Measurements from ENCODE around the gene LYPLAL1.
"Not testable (repeated sequence)": the region's sequence is repeated elsewhere in the genome, so short reads cannot be mapped to it uniquely, and the experiment has no call there.

Gene LYPLAL1

DNA sequence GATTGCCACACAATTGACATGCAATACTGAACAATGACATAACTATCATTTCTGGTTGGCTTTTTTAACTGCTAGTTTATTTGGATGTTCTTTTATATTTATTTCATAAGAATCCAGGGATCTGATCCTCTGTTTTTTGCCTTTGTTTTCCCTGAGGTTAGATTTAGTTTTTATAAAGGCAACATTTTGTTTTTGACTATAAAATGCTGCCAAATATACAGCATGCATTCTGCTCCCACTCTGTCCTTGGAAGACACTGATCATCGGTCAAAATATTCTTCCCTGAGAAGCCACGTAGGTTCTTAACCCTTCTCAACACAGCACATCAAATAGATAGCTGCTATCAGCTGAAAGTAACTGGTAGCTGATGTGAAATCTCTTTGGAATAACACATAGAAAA is 52.5 kb downstream of the LYPLAL1 start:
- DNase-seq: no peak

DNA sequence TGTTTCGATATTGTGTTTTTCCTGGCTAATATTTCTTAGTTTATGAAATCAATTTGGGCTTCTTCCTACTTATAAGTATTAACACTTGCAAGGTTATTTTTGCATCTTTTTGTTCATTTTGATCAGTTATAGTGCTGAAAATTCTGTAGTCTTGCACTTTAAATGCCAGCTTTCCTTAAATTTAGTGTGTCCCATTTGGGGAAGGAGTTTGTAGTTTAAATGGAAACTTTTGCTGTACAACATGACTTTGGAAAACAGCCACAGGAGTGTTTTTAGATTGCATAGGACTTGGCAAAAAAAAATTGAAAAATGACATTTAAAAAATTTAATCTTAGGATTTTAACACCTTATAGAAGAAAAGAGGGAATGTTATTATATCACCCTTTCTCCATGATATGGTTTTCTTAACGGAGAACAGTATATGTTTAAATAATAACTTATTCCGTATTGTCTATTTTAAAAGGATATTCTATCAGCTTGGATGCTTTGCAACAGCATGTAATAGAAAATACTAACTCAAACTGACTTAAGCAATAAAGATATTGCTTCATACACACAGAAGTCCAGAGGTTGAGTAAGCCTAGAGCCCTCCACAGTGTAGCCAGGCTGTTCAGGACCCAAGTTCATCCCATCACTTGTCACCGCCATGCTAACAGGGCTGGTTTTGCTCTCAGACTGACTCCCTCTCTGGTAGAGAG is 53.8 kb downstream of the LYPLAL1 start:
- DNase-seq: no peak

DNA sequence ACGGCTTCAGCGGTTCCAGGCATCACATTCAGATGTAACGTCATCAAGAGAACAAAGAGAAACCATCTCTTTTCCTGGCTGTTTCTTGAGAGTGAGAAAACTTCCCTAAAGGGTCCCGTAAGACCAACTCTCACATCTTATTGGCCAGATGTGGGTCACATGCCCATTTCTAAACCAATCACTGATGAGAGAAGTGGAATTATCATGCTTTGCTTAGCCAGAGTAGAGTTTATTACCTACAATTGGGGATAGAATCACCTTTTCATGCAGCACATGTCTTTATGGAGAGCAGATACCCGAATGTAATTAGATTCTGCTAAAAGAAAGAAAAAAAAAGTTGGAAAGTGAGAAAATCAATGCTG is 54.4 kb downstream of the LYPLAL1 start:
- DNase-seq: no peak

DNA sequence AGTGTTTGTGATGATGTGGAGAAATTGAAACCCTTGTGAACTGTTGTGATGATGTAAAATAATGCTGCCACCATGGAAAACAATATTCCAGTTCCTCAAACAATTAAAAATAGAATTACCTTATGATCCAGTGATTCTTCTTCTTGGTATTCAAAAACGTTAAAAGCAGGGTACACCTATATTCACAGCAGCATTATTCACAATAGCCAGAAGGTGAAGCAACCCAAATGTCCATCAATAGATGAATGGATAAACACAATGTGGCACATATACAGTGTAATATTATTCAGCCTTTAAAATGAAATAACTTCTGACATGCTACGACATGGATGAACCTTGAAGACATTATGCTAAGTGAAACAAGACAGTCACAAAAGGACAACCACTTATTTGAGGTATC is 59.2 kb downstream of the LYPLAL1 start:
- no peak for DNase-seq

DNA sequence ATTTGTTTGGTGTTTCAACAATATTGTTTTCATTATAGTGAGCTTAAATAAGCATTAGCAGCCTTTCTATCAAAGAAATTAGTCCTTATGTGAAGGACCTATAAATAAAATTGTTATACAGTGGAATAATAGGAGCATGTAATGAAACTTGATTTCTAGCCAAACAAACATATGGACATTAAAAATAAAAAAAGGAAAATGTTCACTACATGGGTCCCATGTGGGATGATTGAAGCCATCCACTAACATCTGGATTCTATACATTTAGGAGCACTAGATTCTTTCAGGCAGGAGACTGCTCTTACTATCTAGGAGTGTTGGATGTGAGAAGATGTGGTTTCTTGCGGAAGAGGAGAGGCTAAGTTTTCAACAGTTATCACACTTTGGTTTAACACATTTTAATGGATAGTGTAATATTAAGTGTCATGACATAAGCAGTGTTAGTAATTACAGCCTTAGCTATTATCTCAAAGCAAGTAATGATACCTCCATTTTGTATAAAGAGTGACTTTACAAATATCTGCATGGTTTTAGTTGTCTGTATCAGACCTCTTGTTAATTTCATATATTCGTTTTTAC is 62.3 kb downstream of the LYPLAL1 start:
- no peak for DNase-seq

DNA sequence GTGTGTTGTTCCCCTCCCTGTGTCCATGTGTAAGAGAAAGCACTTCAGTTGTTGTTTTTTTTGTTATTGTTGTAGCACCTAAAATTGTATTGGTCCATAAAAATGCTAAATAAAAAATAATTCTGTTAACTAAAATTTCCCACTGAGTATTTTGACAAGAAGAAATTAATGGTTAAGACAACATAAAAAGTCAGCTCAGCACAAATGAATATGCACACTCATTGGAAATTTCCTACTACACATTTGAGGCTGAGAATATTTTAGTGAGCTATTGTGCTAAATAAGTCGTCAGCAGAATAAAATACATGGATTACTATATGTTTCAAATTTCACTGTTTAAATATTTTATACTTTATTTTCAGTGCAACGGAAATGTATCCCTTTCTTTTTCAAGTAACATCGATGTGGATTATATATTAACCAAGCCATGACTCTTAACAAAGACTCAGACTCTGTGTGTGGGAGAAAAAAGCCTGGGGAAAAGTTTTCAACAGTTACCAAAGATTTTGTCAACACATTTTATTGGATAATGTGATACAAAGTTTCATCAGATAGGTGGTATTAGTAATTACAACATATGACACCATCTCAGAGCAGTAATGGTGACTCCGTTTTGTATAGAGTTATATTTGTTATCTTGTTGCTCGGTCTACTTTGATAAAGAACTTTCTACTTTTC is 63.4 kb downstream of the LYPLAL1 start:
- no peak for DNase-seq

DNA sequence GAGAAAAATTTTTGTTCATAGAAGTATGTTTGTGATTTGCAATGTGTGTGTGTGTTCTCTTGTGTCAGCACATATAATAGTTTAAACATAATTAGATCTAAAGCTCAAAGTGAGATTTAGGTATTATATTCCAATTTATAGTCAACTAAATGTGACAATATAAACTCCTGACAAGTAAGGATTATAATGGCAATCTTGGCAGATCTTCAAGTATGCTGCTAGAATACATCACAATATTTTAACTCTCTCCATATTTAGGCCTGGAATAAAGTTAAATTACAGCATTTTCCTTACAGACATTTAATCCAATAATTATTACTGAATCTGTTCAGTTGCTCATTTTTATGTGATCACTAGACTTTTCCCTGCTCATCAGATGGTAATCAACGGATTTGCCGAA is 65.8 kb downstream of the LYPLAL1 start:
- DNase-seq: no peak

DNA sequence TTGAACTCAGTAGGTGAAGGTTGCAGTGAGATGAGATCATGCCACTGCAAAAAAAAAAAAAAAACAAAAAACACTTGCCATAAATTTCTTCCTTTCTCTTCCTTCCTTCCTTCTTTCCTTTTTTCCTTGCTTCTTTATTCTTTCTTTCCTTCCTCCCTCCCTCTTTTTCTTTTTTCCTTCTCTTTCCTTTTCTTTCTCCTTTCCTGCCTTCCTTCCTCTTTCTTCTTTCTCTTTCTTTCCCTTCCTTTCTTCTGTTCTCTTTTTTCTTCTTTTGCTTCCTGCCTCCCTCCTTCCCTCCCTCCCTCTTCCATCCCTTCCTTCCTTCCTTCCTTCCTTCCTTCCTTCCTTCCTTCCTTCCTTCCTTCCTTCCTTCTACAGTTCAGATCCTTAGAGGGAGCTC is 71.2 kb downstream of the LYPLAL1 start:
- no peak for DNase-seq

DNA sequence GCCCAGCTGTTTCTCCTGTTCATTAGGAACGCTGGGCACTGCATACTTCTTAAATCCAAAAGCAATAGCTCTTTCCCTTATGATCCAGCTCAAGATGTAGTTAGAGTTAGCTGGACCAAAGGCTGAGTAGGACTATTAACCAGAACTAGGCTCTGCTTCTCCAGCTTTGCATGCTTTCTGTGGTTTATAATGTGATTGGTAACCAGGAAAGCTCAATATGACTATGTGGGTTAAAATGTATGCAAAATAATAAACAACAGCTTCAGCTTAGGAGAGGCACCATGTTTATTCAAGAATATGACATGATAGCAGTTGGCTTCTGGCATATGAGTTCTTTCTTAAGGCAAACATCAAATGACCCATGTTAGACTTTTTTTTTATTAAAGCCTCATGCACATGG is 73.8 kb downstream of the LYPLAL1 start:
- DNase-seq: no peak

DNA sequence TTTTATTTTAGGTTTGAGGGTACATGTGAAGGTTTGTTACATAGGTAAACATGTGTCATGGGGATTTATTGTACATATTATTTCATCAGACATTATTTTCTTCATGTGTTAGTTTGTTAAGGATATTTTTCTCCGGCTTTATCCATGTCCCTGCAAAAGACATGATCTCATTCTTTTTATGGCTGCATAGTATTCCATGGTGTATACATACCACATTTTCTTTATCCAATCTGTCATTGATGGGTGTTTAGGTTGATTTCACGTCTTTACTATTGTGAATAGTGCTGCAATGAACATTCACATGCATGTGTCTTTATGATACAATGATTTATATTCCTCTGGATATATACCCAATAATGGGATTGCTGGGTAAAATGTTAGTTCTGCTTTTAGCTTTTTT is 76.8 kb downstream of the LYPLAL1 start:
- DNase-seq: not testable (repeated sequence)

DNA sequence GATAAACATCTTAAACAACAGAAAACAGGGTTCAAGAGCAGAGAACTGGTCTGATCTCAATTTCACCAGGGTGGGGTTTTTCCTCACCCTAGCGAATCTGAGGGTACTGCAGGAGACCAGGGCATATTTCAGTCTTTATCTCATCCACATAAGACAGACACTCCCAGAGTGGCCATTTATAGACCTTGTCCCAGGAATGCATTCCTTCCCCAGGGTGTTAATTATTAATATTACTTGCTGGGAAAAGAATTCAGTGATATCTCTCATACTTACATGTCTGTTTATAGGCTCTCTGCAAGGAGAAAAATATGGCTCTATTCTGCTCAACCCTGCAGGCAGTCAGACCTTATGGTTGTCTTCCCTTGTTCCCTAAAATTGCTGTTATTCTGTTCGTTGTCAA is 84.1 kb downstream of the LYPLAL1 start:
- no peak for DNase-seq

DNA sequence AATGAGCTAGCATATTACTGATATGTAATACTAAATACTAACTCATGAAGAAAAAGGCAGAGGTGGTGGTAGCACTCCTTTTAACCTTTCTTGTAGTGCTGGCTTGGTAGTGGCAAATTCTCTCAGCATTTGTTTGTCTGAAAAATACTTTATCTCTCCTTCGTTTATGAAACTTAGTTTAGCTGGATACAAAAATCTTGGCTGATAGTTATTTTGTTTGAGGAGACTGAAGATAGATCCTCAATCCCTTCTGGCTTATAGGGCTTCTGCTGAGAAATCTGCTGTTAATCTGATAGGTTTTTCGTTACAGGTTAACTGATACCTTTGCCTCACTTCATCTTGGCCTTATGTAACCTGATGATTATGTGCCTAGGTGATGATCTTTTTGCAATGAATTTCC is 87.8 kb downstream of the LYPLAL1 start:
- no peak for DNase-seq

Data from activated CD4-positive, alpha-beta T cell treated with anti-CD3 and anti-CD28 coated beads, Interleukin-2, Interleukin-6, amounts not matched to agents 100 ng/mL and 50 ng/mL, durations not matched to agents 16 hours and 8 hours (primary cell).